ENCODE measurements around the gene IKBKG. TPM values are rescaled to one million over a fixed set of nuclear protein-coding genes. Genes with fewer than 3 reads are reported as not detected.

IKBKG gene
- total and polyA plus RNA-seq, 2 of the 13 experiments (the other 11 are each of a cell fraction or from before 2014, with no cell fraction given): 30.6 to 44.3 TPM

DNA sequence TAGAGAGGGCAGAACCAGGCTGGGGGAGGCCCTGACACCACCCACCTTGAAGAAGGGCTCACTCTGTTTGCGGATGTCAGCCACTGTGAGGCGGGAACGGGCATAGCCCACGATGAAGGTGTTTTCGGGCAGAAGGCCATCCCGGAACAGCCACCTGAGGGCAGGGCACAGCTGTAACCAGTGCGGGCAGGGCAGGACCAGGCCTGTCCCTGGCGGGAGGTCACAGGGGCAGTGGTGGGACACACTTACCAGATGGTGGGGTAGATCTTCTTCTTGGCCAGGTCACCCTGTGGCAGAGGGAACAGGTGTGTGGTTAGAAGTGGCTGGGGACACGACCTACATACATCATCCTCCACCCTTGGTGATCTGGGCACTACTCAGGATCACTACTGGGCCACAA is 11.5 kb upstream of the IKBKG start (continued):
- TF ChIP-seq RFX5 (IDR thresholded peaks at IDR 0.05; ENCODE audit: low read depth, low read length): no peak
- TF ChIP-seq NFYC (CRISPR knock-in tag; IDR thresholded peaks at IDR 0.05): no peak

DNA sequence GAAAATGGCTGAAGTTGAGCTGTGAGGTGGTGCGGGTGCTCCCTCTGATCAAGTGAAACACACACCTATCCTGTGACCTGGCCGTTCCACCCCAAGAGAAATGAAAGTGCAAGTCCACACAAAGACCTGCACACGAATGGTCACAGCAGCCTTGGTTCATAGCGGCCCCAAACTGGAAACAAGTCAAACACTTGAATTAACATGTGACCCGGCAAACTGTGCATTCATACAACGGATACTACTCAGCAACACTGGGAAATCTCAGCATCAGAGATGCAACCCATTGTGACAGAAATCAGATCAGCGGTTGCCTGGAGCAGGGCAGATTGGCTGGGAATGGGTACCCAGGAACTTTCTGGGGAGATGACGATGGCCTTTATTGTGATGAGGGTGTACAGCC is 8.3 kb upstream of the IKBKG start:
- 96% methylated on average over 8 of the region's 8 CpGs for whole genome bisulfite sequencing (ENCODE audit: low lambda C conversion rate)
- Histone ChIP-seq H3K79me2 (ENCODE audit: insufficient read depth, low read length) (peaks cover 20% of the 10 kb centered on the region), H3K4me2 (ENCODE audit: low read depth, low read length) (no peak overlapping the region), H3K27me3 (ENCODE audit: control insufficient read depth in 1 of 2, insufficient read depth in 2 of 2, low read length in 2 of 2) (no peaks in the 10 kb centered on the region; a peak in 1 of 5 replicates), H3K4me1 (ENCODE audit: insufficient read depth, low read length) (peaks cover 51% of the 10 kb centered on the region), H2AFZ (ENCODE audit: low read length) (no peak overlapping the region), H3K36me3 (replicated peaks in 1 of 2; ENCODE audit: control insufficient read depth in 1 of 2, insufficient read depth in 2 of 2, low read length in 2 of 2) (peaks cover under 1 to 5% of the 10 kb centered on the region in 2 experiments; a peak in 2 of 5 replicates), H3K4me3 (replicated peaks in 1 of 3; ENCODE audit: insufficient read depth in 1 of 3, low read depth in 2 of 3, low read length in 3 of 3) (no peak overlapping the region), H3K9me3 (ENCODE audit: low read length) (no peaks in the 10 kb centered on the region), H4K20me1 (ENCODE audit: insufficient read depth, low read length) (no peaks in the 10 kb centered on the region), H3K27ac (ENCODE audit: extremely low read length, insufficient read depth, low read length) (no peak overlapping the region), H3K9ac (ENCODE audit: insufficient read depth, low read depth, low read length) (no peak overlapping the region)
- intact Hi-C loops (cut with micrococcal nuclease; ENCODE audit: unreplicated experiment): no loop called here
- no TSS peak for BruUV-seq (replicated peaks)
- DNase-seq (ENCODE audit: low spot score): no peak
- no peak for FAIRE-seq
- no peak for ATAC-seq
- ChIA-PET CTCF (ENCODE audit: low intra/inter-chr PET ratio, low total read pairs) (interaction anchor here (0.6 kb wide), 1 partner anchor 8 kb away, joined by 3 read pairs; no protein-coding TSS in a partner anchor), POLR2A (no interaction called here)
- in situ Hi-C loops (cut with HindIII; ENCODE audit: extremely low pct_ligation_motif_present, low pct_unique_long_range_greater_than_20kb): loop anchor here (25.0 kb wide), 1 partner anchor 127 kb away; the partner anchor contains the start of genes DNASE1L1 and TAFAZZIN
- no peak for TF ChIP-seq ZNF468 (CRISPR knock-in tag; IDR thresholded peaks at IDR 0.05)
- TF ChIP-seq RFX5 (IDR thresholded peaks at IDR 0.05; ENCODE audit: low read depth, low read length): no peak
- TF ChIP-seq, protein P1, sequence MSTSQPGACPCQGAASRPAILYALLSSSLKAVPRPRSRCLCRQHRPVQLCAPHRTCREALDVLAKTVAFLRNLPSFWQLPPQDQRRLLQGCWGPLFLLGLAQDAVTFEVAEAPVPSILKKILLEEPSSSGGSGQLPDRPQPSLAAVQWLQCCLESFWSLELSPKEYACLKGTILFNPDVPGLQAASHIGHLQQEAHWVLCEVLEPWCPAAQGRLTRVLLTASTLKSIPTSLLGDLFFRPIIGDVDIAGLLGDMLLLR (CRISPR knock-in tag; IDR thresholded peaks at IDR 0.05): no peak
- TF ChIP-seq ZNF296 (CRISPR knock-in tag; conservative IDR thresholded peaks at IDR 0.05): no peak
- no peak for TF ChIP-seq AFF4 (CRISPR knock-in tag; IDR thresholded peaks at IDR 0.05)
- no peak for TF ChIP-seq CHD2 (IDR thresholded peaks at IDR 0.05; ENCODE audit: low read depth, low read length)
- TF ChIP-seq, protein P2, sequence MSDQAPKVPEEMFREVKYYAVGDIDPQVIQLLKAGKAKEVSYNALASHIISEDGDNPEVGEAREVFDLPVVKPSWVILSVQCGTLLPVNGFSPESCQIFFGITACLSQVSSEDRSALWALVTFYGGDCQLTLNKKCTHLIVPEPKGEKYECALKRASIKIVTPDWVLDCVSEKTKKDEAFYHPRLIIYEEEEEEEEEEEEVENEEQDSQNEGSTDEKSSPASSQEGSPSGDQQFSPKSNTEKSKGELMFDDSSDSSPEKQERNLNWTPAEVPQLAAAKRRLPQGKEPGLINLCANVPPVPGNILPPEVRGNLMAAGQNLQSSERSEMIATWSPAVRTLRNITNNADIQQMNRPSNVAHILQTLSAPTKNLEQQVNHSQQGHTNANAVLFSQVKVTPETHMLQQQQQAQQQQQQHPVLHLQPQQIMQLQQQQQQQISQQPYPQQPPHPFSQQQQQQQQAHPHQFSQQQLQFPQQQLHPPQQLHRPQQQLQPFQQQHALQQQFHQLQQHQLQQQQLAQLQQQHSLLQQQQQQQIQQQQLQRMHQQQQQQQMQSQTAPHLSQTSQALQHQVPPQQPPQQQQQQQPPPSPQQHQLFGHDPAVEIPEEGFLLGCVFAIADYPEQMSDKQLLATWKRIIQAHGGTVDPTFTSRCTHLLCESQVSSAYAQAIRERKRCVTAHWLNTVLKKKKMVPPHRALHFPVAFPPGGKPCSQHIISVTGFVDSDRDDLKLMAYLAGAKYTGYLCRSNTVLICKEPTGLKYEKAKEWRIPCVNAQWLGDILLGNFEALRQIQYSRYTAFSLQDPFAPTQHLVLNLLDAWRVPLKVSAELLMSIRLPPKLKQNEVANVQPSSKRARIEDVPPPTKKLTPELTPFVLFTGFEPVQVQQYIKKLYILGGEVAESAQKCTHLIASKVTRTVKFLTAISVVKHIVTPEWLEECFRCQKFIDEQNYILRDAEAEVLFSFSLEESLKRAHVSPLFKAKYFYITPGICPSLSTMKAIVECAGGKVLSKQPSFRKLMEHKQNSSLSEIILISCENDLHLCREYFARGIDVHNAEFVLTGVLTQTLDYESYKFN (CRISPR knock-in tag; conservative IDR thresholded peaks at IDR 0.05): no peak
- no peak for TF ChIP-seq ZNF333 (CRISPR knock-in tag; IDR thresholded peaks at IDR 0.05; ENCODE audit: borderline replicate concordance)
- TF ChIP-seq MLX (CRISPR knock-in tag; IDR thresholded peaks at IDR 0.05): no peak
- TF ChIP-seq, protein P3, sequence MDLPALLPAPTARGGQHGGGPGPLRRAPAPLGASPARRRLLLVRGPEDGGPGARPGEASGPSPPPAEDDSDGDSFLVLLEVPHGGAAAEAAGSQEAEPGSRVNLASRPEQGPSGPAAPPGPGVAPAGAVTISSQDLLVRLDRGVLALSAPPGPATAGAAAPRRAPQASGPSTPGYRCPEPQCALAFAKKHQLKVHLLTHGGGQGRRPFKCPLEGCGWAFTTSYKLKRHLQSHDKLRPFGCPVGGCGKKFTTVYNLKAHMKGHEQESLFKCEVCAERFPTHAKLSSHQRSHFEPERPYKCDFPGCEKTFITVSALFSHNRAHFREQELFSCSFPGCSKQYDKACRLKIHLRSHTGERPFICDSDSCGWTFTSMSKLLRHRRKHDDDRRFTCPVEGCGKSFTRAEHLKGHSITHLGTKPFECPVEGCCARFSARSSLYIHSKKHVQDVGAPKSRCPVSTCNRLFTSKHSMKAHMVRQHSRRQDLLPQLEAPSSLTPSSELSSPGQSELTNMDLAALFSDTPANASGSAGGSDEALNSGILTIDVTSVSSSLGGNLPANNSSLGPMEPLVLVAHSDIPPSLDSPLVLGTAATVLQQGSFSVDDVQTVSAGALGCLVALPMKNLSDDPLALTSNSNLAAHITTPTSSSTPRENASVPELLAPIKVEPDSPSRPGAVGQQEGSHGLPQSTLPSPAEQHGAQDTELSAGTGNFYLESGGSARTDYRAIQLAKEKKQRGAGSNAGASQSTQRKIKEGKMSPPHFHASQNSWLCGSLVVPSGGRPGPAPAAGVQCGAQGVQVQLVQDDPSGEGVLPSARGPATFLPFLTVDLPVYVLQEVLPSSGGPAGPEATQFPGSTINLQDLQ (CRISPR knock-in tag; IDR thresholded peaks at IDR 0.05): no peak
